Parathyroid adenoma (tissue), 2 donors: ENCODE data around the gene APBA1.

ENCODE experiments used
- H2AFZ ChIP-seq: fragments of 300-600 bp; sonication (generic); one replicate; pipeline ENCODE4 v1.7.0; 2017; ENCODE audit warnings: antibody characterized with exemption, mild to moderate bottlenecking
- H3K27ac ChIP-seq: fragments of 300-600 bp; sonication (generic); one replicate; pipeline ENCODE4 v1.7.0; 2017
- H3K27me3 ChIP-seq: fragments of 300-600 bp; sonication (generic); one replicate; pipeline ENCODE4 v1.7.0; 2017; ENCODE audit warnings: low read length; ENCODE audit not compliant: control insufficient read depth, insufficient read depth
- H3K36me3 ChIP-seq: fragments of 300-600 bp; sonication (generic); one replicate; pipeline ENCODE4 v1.7.0; 2017; ENCODE audit warnings: low read length; ENCODE audit not compliant: control insufficient read depth, insufficient read depth
- H3K4me1 ChIP-seq: fragments of 300-600 bp; sonication (generic); one replicate; pipeline ENCODE4 v1.7.0; 2017; ENCODE audit warnings: control low read depth
- H3K4me2 ChIP-seq: fragments of 300-600 bp; sonication (generic); one replicate; pipeline ENCODE4 v1.7.0; 2017; ENCODE audit warnings: low read length
- H3K4me3 ChIP-seq: fragments of 300-600 bp; sonication (generic); one replicate; pipeline ENCODE4 v1.7.0; 2017; ENCODE audit warnings: low read depth, low read length
- H3K79me2 ChIP-seq: fragments of 300-600 bp; sonication (generic); one replicate; pipeline ENCODE4 v1.7.0; 2017; ENCODE audit warnings: control low read depth
- H3K9ac ChIP-seq: fragments of 300-600 bp; sonication (generic); one replicate; pipeline ENCODE4 v1.7.0; 2017; ENCODE audit warnings: mild to moderate bottlenecking
- H3K9me3 ChIP-seq: fragments of 300-600 bp; sonication (generic); one replicate; pipeline ENCODE4 v1.7.0; 2017; ENCODE audit warnings: low read length; ENCODE audit not compliant: control insufficient read depth
- TF ChIP-seq, protein P1 (sequence below): fragments of 300-600 bp; sonication (generic); IDR thresholded peaks from one replicate; pipeline ENCODE4 v1.7.0; 2017; ENCODE audit warnings: antibody characterized with exemption, mild to moderate bottlenecking
- donor health status: primary hyperparathyroidism.

Gene APBA1

GRCh38 chr9:69606089-69606488, 66.1 kb downstream of the APBA1 start:
- TF ChIP-seq, protein P1, sequence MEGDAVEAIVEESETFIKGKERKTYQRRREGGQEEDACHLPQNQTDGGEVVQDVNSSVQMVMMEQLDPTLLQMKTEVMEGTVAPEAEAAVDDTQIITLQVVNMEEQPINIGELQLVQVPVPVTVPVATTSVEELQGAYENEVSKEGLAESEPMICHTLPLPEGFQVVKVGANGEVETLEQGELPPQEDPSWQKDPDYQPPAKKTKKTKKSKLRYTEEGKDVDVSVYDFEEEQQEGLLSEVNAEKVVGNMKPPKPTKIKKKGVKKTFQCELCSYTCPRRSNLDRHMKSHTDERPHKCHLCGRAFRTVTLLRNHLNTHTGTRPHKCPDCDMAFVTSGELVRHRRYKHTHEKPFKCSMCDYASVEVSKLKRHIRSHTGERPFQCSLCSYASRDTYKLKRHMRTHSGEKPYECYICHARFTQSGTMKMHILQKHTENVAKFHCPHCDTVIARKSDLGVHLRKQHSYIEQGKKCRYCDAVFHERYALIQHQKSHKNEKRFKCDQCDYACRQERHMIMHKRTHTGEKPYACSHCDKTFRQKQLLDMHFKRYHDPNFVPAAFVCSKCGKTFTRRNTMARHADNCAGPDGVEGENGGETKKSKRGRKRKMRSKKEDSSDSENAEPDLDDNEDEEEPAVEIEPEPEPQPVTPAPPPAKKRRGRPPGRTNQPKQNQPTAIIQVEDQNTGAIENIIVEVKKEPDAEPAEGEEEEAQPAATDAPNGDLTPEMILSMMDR, result no peak
- Histone ChIP-seq H3K4me3 (no peak overlapping the region), H3K27me3 (no peaks in the 10 kb centered on the region), H3K27ac (no peak overlapping the region), H3K79me2 (no peaks in the 10 kb centered on the region), H3K4me1 (no peaks in the 10 kb centered on the region), H3K9ac (no peak overlapping the region), H3K9me3 (no peaks in the 10 kb centered on the region), H3K36me3 (no peaks in the 10 kb centered on the region), H3K4me2 (no peak overlapping the region), H2AFZ (no peak overlapping the region)

- Histone ChIP-seq H3K4me1 (no peaks in the 10 kb centered on the region), H3K27ac (no peak overlapping the region), H3K27me3 (no peaks in the 10 kb centered on the region), H3K79me2 (no peaks in the 10 kb centered on the region), H3K4me2 (no peak overlapping the region), H3K9ac (no peak overlapping the region), H3K36me3 (no peaks in the 10 kb centered on the region), H2AFZ (no peak overlapping the region), H3K9me3 (no peaks in the 10 kb centered on the region), H3K4me3 (no peak overlapping the region)
- TF ChIP-seq, protein P1, result no peak
These were observed 66.8 kb downstream of the APBA1 start for GRCh38 chr9:69605406-69605805.

GRCh38 chr9:69604568-69605219, 67.5 kb downstream of the APBA1 start:
- no peaks in the 10 kb centered on the region for H3K9me3 ChIP-seq
- no peak overlapping the region for H2AFZ ChIP-seq
- H3K9ac ChIP-seq, result no peak overlapping the region
- no peak overlapping the region for H3K4me2 ChIP-seq
- H3K27ac ChIP-seq, result no peak overlapping the region
- H3K36me3 ChIP-seq, result no peaks in the 10 kb centered on the region
- H3K4me3 ChIP-seq, result no peak overlapping the region
- no peaks in the 10 kb centered on the region for H3K27me3 ChIP-seq
- TF ChIP-seq, protein P1, result no peak
- no peaks in the 10 kb centered on the region for H3K4me1 ChIP-seq
- H3K79me2 ChIP-seq, result no peaks in the 10 kb centered on the region

GRCh38 chr9:69603656-69604055, 68.5 kb downstream of the APBA1 start:
- Histone ChIP-seq H3K27me3 (no peaks in the 10 kb centered on the region), H3K9ac (no peak overlapping the region), H2AFZ (no peak overlapping the region), H3K27ac (no peak overlapping the region), H3K4me3 (no peak overlapping the region), H3K9me3 (no peaks in the 10 kb centered on the region), H3K4me2 (no peak overlapping the region), H3K36me3 (no peaks in the 10 kb centered on the region), H3K79me2 (no peaks in the 10 kb centered on the region), H3K4me1 (no peaks in the 10 kb centered on the region)
- TF ChIP-seq, protein P1, result no peak

DNA sequence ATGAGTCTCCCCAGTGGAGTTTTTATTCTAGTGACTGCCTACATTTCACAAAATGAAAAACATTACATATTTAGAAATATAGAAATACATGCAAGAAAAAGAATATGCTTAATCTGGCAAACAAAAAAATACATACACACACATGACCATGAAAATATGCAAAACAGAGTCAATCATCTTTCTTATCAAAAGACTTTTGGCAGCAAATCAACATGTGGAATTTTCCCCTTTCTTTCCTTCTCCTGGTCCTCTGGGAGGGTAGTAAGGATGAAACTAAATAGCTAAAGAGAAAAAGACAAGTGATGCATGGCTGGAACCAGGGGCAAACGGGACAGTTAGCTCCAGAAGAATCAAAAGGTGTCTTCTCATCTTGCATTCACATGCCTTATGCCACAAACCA, 69.4 kb downstream of the APBA1 start:
- Histone ChIP-seq H3K27me3 (no peaks in the 10 kb centered on the region), H3K4me2 (no peak overlapping the region), H3K27ac (no peak overlapping the region), H3K79me2 (no peaks in the 10 kb centered on the region), H3K9ac (no peak overlapping the region), H3K4me3 (no peak overlapping the region), H3K9me3 (no peaks in the 10 kb centered on the region), H3K36me3 (no peaks in the 10 kb centered on the region), H2AFZ (no peak overlapping the region), H3K4me1 (no peaks in the 10 kb centered on the region)
- TF ChIP-seq, protein P1, result no peak
